ENCODE results near the gene OXLD1. TPM values are rescaled to one million over a fixed set of nuclear protein-coding genes. Genes with fewer than 3 reads are reported as not detected.

Gene OXLD1
- total RNA-seq, 1 donor from 2014 or later, result 17.9 TPM

DNA sequence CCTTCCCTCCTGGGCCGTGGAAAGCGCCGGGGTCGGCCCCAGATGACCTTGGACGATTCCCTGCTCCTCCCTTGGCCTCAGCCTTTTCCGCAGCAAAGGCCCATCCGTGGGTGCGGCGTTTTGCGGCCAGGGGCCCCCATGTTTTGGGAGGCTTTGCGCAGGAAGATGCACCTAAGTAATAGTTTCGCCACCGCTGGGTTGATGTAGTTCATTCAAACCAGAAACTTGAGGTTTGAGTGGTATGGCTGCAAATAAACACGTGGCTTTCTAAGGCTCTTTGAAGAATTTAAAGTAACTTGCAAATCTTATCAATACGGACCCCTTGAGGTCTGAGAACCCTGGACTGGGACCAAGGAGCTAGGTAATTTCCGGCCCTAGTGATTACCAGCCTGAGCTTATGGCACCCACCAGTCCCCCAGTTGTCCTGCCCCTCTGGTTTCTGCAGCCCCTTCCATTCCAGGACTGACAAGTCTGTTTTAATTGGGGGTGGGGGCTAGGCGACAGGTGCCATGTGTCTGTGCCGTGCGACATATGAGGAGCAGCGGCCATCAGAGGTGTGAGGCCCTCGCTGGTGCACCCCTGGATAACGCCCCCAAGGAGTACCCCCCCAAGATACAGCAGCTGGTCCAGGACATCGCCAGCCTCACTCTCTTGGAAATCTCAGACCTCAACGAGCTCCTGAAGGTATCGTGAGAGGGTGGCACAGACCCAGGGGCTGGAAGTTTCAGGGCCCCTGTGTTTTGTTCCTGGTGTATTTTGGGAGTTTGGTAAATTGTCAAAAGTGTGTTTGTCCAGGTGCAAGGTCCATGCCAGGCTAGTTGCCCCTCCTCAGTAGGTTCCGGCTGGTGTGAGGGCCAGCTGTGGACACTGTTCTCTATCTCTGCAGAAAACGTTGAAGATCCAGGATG is 37.6 kb upstream of the OXLD1 start:
- DNase-seq (ENCODE audit: low spot score), result no peak
- intact Hi-C loops (cut with DNase I), result loop anchor here (2.0 kb wide), 1 partner anchor 21 kb away; the partner anchor contains the start of gene ARL16

DNA sequence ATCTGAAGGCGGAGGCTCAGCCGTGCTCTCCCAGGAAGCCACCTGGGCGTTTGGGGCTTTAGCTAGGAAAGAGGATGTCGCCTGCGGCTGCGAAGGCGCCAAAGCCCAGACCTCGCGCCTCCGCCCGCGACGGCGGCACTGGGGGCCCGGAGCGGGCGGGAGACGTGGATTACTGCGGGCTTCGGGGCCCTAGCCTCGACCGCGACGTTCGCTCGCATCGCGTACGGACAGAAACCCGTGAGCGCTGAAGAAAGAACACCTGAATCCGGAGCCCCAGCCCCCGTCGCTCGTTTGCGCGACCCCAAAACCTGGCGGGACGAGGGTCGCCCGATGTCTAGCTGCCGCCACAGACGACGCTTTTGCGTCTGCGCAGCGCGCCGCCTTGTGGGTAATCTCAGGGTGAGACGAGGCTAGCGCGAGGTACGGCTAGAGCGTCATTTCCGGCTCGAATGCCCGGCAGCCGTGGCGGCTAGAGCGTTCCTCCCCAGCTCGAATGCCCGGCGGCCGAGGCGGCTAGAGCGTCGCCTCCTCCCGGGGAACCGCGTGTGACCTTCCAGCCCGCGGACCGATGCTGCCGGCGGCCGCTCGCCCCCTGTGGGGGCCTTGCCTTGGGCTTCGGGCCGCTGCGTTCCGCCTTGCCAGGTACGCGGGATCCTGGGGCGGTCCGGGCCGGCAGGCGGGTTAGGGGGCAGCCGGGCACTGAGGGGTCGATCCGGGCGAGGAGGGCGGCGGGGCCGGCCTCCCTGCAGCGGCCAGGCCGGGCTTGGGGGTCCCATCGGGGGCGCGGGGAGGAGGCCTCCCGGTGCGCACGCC is 36.7 kb upstream of the OXLD1 start, which contains the start of gene MRPL12:
Gene MRPL12 (plus strand): TSS at position 434 of the 813 bp plus-strand sequence. CDS start 135 bp downstream, at position 569.
- intact Hi-C loops (cut with DNase I), result loop anchor here (2.0 kb wide), 1 partner anchor 20 kb away; the partner anchor contains the start of gene ARL16
- DNase-seq (ENCODE audit: low spot score), result peak; percentile 98

DNA sequence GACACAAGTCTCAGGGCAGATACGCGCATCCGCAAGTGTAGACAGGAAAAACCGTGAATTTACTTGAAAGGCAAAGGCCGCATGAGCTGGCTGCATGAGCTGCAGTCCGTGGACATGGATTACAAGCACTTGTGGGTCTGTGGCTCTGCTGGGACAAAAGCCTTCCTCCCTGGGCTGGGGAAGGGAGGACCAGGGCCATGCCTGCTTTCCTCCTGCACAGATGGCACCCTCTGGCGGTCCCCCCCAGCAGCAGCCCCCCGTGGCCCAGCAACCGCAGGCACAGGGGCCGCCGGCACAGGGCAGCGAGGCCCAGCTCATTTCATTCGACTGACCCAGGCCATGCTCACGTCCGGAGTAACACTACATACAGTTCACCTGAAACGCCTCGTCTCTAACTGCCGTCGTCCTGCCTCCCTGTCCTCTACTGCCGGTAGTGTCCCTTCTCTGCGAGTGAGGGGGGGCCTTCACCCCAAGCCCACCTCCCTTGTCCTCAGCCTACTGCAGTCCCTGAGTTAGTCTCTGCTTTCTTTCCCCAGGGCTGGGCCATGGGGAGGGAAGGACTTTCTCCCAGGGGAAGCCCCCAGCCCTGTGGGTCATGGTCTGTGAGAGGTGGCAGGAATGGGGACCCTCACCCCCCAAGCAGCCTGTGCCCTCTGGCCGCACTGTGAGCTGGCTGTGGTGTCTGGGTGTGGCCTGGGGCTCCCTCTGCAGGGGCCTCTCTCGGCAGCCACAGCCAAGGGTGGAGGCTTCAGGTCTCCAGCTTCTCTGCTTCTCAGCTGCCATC is 35.1 kb upstream of the OXLD1 start:
- intact Hi-C loops (cut with DNase I), result loop anchor here (2.0 kb wide), 1 partner anchor 19 kb away; the partner anchor contains the start of gene ARL16
- DNase-seq (ENCODE audit: low spot score), result no peak

DNA sequence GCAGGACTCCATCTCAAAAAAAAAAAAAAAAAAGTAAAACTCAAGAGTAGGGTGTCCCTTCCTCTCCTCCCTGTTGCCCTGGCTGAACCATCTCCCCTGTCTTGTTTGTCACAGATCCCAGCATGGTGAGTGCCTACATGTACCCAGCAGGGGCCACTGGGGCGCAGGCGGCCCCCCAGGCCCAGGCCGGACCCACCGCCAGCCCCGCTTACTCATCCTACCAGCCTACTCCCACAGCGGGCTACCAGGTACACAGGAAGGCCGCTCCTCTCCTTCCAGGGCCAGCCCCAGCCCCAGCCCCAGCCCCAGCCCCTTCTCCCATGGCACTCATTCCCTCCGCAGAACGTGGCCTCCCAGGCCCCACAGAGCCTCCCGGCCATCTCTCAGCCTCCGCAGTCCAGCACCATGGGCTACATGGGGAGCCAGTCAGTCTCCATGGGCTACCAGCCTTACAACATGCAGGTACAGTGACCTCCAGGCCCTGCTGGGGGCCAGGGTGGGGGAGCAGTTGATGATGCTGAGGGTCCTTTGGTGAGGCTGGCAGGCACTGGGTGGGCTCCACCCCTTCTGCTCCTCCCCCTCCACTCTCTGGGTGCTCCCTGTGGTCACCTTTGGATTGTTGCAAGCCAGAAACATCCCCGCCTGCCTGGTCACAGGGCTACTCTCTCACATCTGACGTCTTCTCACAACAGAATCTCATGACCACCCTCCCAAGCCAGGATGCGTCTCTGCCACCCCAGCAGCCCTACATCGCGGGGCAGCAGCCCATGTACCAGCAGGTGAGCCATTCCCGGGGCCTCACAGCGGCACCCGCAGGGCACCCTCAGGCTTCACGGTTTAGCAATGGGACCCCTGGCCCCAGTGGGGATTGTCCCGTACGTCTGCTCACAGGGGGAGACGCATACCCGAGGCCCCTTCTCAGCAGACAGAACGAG is 34.2 kb upstream of the OXLD1 start:
- DNase-seq (ENCODE audit: low spot score), result no peak
- intact Hi-C loops (cut with DNase I), result no loop called here

DNA sequence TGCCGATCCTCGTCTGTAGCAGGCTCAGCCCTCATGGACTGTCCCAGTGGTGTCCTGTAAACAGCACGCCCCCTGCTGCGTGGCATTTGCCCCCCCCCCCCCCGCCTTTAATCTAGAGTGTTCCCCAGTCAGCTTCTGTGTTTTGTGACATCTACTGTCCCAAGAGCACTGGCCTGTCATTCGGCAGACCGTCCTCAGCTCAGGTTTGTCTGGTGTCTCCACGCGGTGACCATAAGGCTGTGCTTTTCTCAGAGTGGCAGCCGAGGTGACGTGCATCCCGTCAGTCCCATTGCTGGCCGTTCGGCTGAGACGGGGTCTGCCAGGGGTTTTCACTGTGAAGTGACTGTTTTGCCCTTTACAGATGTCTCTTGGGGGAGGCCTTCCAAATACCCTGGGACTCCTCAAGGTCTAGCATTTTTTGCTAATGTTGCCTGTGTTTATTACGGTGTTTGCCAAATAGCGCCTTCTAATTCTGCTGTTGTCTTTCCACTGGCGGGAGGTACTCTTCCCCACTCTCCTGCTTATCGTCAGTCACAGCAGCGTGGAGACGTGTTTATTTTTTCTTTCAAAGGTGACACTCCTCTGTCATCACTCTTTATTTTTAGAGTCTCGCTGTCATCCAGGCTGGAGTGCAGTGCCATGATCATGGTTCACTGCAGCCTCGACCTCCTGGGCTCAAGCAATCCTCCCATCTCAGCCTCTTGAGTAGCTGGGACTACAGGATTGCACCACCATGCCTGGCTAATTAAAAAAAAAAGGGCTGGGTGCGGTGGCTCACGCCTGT is 31.0 kb upstream of the OXLD1 start:
- no peak for DNase-seq (ENCODE audit: low spot score)

DNA sequence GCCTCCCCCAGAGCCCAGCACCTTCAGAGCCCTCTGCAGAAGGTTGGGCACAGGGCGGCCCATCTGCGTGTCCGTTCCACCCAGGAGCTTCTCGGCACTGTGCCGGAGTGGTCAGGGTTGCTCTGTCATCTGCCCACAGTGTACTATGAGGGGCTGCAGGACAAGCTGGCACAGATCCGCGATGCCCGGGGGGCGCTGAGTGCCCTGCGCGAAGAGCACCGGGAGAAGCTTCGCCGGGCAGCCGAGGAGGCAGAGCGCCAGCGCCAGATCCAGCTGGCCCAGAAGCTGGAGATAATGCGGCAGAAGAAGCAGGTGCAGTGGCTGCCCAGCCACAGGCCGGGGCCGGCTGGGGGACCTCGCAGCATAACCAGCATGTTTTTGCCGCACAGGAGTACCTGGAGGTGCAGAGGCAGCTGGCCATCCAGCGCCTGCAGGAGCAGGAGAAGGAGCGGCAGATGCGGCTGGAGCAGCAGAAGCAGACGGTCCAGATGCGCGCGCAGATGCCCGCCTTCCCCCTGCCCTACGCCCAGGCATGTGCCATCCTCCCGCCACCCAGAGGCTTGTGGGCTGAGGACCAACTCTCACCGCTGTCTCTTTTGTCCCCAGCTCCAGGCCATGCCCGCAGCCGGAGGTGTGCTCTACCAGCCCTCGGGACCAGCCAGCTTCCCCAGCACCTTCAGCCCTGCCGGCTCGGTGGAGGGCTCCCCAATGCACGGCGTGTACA is 30.0 kb upstream of the OXLD1 start:
- intact Hi-C loops (cut with DNase I), result no loop called here
- no peak for DNase-seq (ENCODE audit: low spot score)

More for the DNA sequence above, 31.0 kb upstream of the OXLD1 start:
- intact Hi-C loops (cut with DNase I), result no loop called here

DNA sequence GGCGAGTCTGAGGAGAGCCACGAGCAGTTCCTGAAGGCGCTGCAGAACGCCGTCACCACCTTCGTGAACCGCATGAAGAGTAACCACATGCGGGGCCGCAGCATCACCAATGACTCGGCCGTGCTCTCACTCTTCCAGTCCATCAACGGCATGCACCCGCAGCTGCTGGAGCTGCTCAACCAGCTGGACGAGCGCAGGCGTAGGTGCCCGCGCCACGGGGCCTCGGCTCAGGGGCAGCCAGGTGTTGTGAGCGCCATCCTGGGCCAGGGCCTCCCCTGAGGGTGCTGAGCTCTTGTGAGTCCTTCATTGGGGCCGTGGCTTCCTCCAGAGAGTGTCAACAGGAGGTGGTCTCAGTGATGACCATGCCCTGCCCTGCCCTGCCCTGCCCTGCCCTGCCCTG is 29.4 kb upstream of the OXLD1 start:
- no peak for DNase-seq (ENCODE audit: low spot score)
- intact Hi-C loops (cut with DNase I), result no loop called here

DNA sequence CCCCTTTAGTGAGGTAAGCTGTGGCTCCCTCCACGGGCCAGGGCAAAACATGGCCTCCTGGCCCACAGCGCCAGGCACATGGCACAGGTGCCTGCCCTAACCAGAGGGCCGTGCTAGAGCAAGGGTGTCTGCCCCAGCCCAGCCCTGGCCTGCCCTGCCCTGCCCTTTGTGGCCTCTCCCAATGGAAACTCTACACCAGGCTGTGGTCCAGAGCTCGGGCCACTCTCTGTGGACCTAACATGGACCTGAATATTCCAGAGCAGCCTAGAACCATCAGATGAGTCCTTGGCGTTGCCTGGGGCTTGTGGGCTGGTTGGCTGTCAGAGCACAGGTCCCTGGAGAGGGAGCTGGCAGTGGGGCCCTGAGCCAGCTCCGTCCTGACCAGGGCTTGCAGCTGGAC is 28.8 kb upstream of the OXLD1 start:
- intact Hi-C loops (cut with DNase I), result no loop called here
- no peak for DNase-seq (ENCODE audit: low spot score)

DNA sequence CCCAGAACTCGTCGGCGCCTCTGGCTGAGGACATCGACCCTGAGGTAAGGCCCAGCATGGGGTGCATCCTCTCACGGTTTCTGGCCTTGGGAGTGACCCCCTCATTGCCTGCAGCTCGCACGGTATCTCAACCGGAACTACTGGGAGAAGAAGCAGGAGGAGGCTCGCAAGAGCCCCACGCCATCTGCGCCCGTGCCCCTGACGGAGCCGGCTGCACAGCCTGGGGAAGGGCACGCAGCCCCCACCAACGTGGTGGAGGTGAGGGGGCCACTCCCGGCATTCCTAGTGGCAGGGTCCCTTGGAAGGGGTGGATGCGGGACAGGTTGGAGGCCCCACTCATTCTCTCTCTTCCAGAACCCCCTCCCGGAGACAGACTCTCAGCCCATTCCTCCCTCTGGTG is 28.4 kb upstream of the OXLD1 start:
- no peak for DNase-seq (ENCODE audit: low spot score)
- intact Hi-C loops (cut with DNase I), result no loop called here

DNA sequence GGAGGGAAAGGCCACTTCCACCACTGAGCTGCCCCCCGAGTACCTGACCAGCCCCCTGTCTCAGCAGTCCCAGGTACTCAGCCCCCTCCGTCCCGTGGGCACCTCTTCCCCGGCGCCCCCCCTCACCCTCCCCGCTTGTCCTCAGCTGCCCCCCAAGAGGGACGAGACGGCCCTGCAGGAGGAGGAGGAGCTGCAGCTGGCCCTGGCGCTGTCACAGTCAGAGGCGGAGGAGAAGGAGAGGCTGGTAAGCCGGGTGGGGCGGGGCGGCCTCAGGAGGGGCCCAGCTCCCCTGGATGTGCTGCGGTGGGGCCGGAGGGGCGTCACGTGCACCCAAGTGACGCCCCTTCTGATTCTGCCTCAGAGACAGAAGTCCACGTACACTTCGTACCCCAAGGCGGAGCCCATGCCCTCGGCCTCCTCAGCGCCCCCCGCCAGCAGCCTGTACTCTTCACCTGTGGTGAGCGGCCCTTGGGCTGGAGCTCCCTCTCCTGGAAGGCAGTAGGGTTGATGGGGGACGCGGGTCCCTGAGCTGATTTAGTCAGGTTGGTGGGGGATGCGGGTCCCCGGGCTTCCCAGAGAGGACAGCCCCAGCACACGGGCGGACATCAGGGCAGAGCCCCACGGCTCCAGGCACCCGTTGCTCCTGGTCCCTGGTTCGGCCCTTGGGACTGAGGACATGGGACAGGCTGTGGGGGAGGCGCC is 27.3 kb upstream of the OXLD1 start:
- intact Hi-C loops (cut with DNase I), result no loop called here
- no peak for DNase-seq (ENCODE audit: low spot score)

DNA sequence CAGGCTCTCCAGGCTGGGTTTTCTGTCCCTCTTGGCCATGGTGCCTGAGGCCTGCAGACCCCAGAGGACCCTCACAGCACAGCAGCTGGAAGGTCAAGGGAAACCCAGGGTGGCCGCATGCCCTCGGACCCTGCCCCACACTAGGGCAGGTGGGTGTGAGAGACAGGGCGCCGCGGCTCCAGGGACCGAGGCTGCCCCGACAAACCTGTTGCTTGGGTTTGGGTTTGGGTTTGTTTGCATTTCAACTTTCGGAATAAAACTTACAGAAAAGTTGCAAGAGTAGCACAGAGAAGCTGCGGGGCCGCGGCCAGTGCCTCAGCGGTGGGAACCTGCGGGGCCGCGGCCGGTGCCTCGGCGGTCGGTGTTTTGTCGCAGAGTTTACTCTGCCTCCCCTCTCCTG is 25.2 kb upstream of the OXLD1 start:
- no peak for DNase-seq (ENCODE audit: low spot score)
- intact Hi-C loops (cut with DNase I), result no loop called here

DNA sequence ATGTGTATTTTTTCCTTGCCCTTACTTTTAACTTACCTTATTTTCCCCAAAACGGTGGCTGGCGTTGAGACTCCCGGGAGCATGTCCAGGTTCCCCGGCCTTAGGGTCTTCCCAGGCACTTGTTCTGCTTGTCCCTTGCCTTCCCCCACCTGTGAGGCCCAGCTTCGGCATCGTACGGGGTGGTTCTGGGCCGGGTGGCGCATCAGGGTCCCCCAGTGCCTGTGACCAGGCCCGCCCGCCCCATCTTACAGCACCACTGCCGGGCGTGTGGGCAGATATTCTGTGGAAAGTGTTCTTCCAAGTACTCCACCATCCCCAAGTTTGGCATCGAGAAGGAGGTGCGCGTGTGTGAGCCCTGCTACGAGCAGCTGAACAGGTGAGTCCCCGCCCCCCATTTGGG is 24.8 kb upstream of the OXLD1 start:
- intact Hi-C loops (cut with DNase I), result no loop called here
- no peak for DNase-seq (ENCODE audit: low spot score)

DNA sequence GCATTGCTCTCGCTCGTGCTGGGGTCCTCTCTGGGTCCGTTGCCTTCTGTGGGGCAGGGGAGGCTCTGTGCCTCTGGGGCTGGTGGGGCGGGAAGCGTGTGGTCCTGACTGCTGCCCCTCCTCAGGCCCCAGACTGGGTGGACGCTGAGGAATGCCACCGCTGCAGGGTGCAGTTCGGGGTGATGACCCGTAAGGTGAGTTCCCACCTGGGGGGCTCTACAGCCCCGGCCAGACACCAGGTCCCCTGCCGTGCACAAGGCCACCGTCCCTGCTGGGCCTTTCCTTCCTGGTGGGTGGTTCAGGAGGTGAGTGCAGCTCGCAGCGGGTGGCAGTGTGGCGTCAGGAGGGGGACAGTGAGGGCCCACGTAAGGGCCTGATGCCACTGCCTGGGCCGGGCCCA is 24.1 kb upstream of the OXLD1 start:
- intact Hi-C loops (cut with DNase I), result no loop called here
- no peak for DNase-seq (ENCODE audit: low spot score)

DNA sequence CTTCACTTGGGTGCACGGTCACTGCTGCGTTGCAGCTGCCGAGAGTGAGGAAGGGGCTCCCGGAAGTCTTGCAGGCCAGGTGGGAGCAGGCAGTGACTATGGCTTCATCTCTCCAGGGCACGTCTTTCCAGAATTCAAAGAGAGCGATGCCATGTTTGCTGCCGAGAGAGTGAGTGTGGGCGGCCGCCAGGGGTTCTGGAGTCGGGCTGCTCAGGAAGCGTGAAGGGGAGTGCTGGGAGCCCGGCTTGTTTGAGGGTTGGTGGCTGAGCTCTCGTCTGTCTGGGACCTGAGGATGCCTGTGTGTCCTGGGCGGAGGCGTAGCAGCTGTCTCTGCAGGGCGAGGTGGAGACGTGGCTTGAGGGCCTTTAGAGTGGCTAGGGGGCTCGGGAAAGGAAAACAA is 23.7 kb upstream of the OXLD1 start:
- no peak for DNase-seq (ENCODE audit: low spot score)

DNA sequence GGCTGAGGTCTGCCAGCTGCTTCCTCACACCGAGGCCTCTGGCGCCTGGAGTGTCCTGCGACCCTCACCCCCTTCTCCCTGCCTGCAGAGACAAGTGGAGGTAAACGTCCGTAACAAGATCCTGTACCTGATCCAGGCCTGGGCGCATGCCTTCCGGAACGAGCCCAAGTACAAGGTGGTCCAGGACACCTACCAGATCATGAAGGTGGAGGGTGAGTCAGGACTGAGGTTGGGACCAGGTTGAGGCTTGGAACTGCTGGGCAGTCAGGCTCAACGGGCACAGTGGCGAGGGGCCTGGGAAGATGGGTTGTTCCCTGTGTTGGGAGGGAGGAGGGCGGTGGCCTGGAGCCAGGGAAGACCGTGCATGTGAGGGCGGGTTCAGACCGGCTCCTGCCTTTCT is 22.2 kb upstream of the OXLD1 start:
- DNase-seq (ENCODE audit: low spot score), result no peak
- intact Hi-C loops (cut with DNase I), result no loop called here

More for the DNA sequence above, 23.7 kb upstream of the OXLD1 start:
- intact Hi-C loops (cut with DNase I), result no loop called here

DNA sequence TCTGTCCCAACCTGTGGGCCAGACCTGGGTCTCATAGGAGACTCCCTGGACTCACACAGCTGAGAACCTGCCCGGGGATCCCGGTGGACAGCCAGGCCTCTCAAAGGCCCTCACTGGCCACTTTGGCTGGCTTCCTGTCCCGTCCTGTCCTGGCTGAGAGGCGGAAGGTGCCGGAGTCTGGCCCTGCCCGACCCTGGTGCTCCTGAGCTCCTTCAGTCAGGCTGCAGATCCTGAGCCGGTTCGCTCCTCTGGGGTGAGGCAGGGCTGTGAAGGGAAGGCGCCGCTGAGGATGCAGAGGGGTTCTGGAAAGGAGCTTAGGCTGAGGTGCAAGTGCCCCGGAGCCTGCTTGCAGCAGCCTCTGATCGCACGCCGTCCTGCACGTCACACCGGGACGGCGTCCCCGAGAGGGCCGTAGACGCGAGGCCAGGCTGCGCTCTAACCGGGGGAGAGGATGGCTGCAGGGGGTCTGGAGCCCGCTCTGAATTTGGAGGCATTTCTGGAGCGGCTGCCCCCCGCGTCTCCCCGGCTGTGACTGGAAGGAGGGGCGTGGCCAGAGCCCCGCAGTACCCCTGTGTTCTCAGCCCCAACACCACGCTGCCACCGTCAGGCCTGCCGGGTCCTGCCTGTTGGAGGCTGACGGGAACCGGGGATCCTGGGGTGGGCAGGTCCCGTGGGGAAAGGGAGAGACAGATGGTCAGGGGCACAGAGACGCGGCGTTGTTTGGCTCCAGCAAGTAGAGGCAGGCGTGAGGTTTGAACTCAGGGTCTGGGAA is 21.6 kb upstream of the OXLD1 start:
- intact Hi-C loops (cut with DNase I), result no loop called here
- DNase-seq (ENCODE audit: low spot score), result no peak
